Measurements from ENCODE around the gene AOC2. TPM values are rescaled to one million over a fixed set of nuclear protein-coding genes. Genes with fewer than 3 reads are reported as not detected.
"Not testable (repeated sequence)": the region's sequence is repeated elsewhere in the genome, so short reads cannot be mapped to it uniquely, and the experiment has no call there.

AOC2 gene
- total and polyA plus RNA-seq, 9 of the 15 experiments (the other 6 are each of a cell fraction or from before 2014, with no cell fraction given): 0.08 to 0.91 (median 0.49) TPM

DNA sequence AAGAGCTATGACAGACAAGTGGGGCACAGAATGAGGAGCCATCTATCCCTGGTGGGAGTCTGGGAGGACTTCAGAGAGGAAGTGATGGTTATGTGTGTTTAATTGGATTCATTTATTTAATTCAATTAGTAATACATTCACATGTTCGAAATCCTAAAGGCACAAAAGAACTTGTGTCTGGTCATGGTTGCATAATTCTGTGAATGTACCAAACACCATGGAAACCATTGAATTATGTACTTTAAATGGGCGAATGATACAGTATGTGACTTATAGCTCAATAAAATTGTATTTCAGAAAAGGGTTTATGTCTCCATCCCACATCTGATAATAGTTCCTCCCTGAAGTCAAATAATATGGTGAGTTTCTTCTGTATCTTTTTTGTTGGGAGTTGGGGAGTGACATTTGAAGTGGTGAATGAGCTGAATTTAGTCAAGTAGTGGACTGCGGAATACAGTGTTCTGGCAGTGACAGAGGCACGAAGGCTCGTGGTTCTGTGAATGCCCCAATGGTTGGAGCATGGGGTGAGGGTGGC lies 36.5 kb downstream of the AOC2 start:
- Histone ChIP-seq H3K9ac (ENCODE audit: insufficient read depth in 1 of 2, low read depth in 2 of 2, low read length in 2 of 2) (no peak overlapping the region), H3K4me1 (replicated peaks in 1 of 2; ENCODE audit: control insufficient read depth in 2 of 2, insufficient read depth in 2 of 2, low read length in 2 of 2) (peaks cover 5 to 13% of the 10 kb centered on the region in 2 experiments; a peak in 2 of 5 replicates), H3K36me3 (ENCODE audit: control insufficient read depth, insufficient read depth, low read length) (no peaks in the 10 kb centered on the region), H3K27me3 (ENCODE audit: control insufficient read depth in 2 of 2, insufficient read depth in 2 of 2, low read length in 2 of 2) (peaks cover 5 to 14% of the 10 kb centered on the region in 2 experiments; a peak in 3 of 5 replicates), H4K20me1 (replicated peaks; ENCODE audit: control insufficient read depth, insufficient read depth, low read length) (no peaks in the 10 kb centered on the region), H3K4me2 (ENCODE audit: insufficient read depth, low read length) (no peak overlapping the region), H3K4me3 (no peak overlapping the region), H3K9me1 (ENCODE audit: control insufficient read depth, insufficient read depth, low read length) (no peaks in the 10 kb centered on the region), H2AFZ (ENCODE audit: low read depth, low read length) (no peak overlapping the region), H3K9me3 (replicated peaks; ENCODE audit: control insufficient read depth, insufficient read depth, low read depth, low read length) (no peaks in the 10 kb centered on the region), H3K79me2 (ENCODE audit: control insufficient read depth, insufficient read depth, low read length) (no peaks in the 10 kb centered on the region), H3K27ac (ENCODE audit: extremely low read depth, low read depth, low read length) (no peak overlapping the region)
- in situ Hi-C loops (cut with MboI): no loop called here
- TF ChIP-seq ZNF217 (CRISPR knock-in tag; IDR thresholded peaks at IDR 0.05): no peak
- TF ChIP-seq NFATC3 (IDR thresholded peaks at IDR 0.05): no peak
- no peak for TF ChIP-seq TEAD2 (tag; IDR thresholded peaks at IDR 0.05)
- TF ChIP-seq EHMT2 (IDR thresholded peaks at IDR 0.05): no peak
- TF ChIP-seq PHF20 (IDR thresholded peaks at IDR 0.05; ENCODE audit: partially characterized antibody): no peak
- FAIRE-seq (no peak), DNase-seq (ENCODE audit: extremely low read depth in 1 of 4, low spot score in 3 of 4) (no peak), ATAC-seq (no peak)
- no TSS peak for BruUV-seq (replicated peaks)
- POLR2A ChIA-PET: interaction anchor here (0.7 to 1.1 kb wide), 5 partner anchors 10 to 117 kb away, joined by 3 to 5 read pairs (median 3); no protein-coding TSS in a partner anchor
- intact Hi-C loops (cut with micrococcal nuclease): loop anchor here (5.0 kb wide), 1 partner anchor 41 kb away; no protein-coding TSS in a partner anchor
- CTCF ChIA-PET (ENCODE audit: low intra/inter-chr PET ratio): no interaction called here
- WGBS (ENCODE audit: insufficient coverage, low coverage, missing lambda C conversion rate): 22% methylated on average over 5 of the region's 5 CpGs

DNA sequence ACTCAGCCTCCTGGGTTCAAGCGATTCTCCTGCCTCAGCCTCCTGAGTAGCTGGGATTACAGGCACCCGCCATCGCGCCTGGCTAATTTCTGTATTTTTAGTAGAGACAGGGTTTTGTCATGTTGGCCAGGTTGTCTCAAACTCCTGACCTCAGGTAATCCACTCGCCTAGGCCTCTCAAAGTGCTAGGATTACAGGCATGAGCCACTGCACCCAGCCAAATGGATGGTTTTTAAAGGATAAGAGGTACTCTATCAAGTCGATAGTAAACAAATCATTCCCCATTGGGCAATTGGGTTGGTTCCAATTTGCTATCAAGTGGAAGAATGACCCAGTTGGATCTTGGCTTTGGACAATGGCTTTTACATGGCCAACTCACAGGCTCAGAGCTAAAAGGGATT lies 37.3 kb downstream of the AOC2 start:
- H3K79me2 ChIP-seq (ENCODE audit: control insufficient read depth, insufficient read depth, low read length); H3K4me2 ChIP-seq (ENCODE audit: insufficient read depth, low read length); in situ Hi-C loops (cut with MboI); DNase-seq (ENCODE audit: extremely low read depth in 1 of 4, low spot score in 3 of 4); H2AFZ ChIP-seq (ENCODE audit: low read depth, low read length); H4K20me1 ChIP-seq (replicated peaks; ENCODE audit: control insufficient read depth, insufficient read depth, low read length); H3K27ac ChIP-seq (ENCODE audit: extremely low read depth, low read depth, low read length); H3K9me1 ChIP-seq (ENCODE audit: control insufficient read depth, insufficient read depth, low read length); H3K9ac ChIP-seq (ENCODE audit: insufficient read depth in 1 of 2, low read depth in 2 of 2, low read length in 2 of 2); BruUV-seq (replicated peaks); H3K36me3 ChIP-seq (ENCODE audit: control insufficient read depth, insufficient read depth, low read length); H3K4me3 ChIP-seq; FAIRE-seq; CTCF ChIA-PET (ENCODE audit: low intra/inter-chr PET ratio); H3K9me3 ChIP-seq (replicated peaks; ENCODE audit: control insufficient read depth, insufficient read depth, low read depth, low read length); ATAC-seq: not testable (repeated sequence)
- POLR2A ChIA-PET: interaction anchor here (0.7 to 0.9 kb wide), 2 partner anchors 57 to 116 kb away, joined by 3 to 5 read pairs; no protein-coding TSS in a partner anchor
- intact Hi-C loops (cut with micrococcal nuclease): loop anchor here (5.0 kb wide), 1 partner anchor 41 kb away; no protein-coding TSS in a partner anchor
- peaks cover 5 to 13% of the 10 kb centered on the region in 2 experiments; a peak in 2 of 5 replicates for H3K4me1 ChIP-seq (replicated peaks in 1 of 2; ENCODE audit: control insufficient read depth in 2 of 2, insufficient read depth in 2 of 2, low read length in 2 of 2)
- WGBS (ENCODE audit: insufficient coverage, low coverage, missing lambda C conversion rate): 41% methylated on average over 6 of the region's 6 CpGs
- peaks cover 5 to 14% of the 10 kb centered on the region in 2 experiments; a peak in 3 of 5 replicates for H3K27me3 ChIP-seq (ENCODE audit: control insufficient read depth in 2 of 2, insufficient read depth in 2 of 2, low read length in 2 of 2)
